ENCODE results near the gene CCL27.

CCL27 gene, protein sequence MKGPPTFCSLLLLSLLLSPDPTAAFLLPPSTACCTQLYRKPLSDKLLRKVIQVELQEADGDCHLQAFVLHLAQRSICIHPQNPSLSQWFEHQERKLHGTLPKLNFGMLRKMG

GRCh38 chr9:34662526-34663302 lies at the start of gene CCL27:
CCL27 (minus strand) TSS chr9:34662657; CDS start chr9:34662633, 24 bp downstream.
- in situ Hi-C loops (cut with MboI; ENCODE audit: low pct_unique_long_range_greater_than_20kb, low sequenced_read_pairs, unreplicated experiment) = no loop called here
- TF ChIP-seq, protein P1, sequence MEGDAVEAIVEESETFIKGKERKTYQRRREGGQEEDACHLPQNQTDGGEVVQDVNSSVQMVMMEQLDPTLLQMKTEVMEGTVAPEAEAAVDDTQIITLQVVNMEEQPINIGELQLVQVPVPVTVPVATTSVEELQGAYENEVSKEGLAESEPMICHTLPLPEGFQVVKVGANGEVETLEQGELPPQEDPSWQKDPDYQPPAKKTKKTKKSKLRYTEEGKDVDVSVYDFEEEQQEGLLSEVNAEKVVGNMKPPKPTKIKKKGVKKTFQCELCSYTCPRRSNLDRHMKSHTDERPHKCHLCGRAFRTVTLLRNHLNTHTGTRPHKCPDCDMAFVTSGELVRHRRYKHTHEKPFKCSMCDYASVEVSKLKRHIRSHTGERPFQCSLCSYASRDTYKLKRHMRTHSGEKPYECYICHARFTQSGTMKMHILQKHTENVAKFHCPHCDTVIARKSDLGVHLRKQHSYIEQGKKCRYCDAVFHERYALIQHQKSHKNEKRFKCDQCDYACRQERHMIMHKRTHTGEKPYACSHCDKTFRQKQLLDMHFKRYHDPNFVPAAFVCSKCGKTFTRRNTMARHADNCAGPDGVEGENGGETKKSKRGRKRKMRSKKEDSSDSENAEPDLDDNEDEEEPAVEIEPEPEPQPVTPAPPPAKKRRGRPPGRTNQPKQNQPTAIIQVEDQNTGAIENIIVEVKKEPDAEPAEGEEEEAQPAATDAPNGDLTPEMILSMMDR (IDR thresholded peaks at IDR 0.05; ENCODE audit: extremely low read depth, insufficient read depth, missing control alignments) = no peak
- DNase-seq (ENCODE audit: low spot score) = no peak

GRCh38 chr9:34712140-34712539 lies 49.7 kb upstream of the CCL27 start:
- in situ Hi-C loops (cut with MboI; ENCODE audit: low pct_unique_long_range_greater_than_20kb, low sequenced_read_pairs, unreplicated experiment) = no loop called here
- TF ChIP-seq, protein P1 (IDR thresholded peaks at IDR 0.05; ENCODE audit: extremely low read depth, insufficient read depth, missing control alignments) = no peak
- no peak for DNase-seq (ENCODE audit: low spot score)

DNA sequence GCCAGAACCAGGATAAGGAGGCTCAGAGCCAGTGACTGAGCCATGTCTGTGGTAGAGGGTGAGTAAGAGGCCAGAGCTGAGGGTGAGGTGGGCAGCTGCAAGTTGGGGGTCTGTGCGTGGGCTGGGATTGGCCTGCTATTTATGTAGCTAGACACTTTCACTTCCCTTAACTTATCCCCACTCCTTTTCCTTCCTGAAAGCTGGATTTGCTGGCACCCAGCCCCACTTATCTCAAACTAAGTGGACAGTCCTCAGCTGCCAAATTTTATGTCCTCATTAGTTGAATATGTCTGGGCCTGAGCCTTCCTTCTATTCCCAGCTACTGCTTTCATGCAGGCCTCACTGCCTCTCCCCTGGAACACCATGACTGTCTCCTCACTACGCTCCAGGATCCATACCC lies 47.6 kb upstream of the CCL27 start, which contains the start of gene CCL21:
TSS of gene CCL21 (minus strand) at position 114 of the 400 bp plus-strand sequence. CDS start at position 44, 70 bp downstream.
- TF ChIP-seq, protein P1 (IDR thresholded peaks at IDR 0.05; ENCODE audit: extremely low read depth, insufficient read depth, missing control alignments) = no peak
- no peak for DNase-seq (ENCODE audit: low spot score)
- in situ Hi-C loops (cut with MboI; ENCODE audit: low pct_unique_long_range_greater_than_20kb, low sequenced_read_pairs, unreplicated experiment) = no loop called here

DNA sequence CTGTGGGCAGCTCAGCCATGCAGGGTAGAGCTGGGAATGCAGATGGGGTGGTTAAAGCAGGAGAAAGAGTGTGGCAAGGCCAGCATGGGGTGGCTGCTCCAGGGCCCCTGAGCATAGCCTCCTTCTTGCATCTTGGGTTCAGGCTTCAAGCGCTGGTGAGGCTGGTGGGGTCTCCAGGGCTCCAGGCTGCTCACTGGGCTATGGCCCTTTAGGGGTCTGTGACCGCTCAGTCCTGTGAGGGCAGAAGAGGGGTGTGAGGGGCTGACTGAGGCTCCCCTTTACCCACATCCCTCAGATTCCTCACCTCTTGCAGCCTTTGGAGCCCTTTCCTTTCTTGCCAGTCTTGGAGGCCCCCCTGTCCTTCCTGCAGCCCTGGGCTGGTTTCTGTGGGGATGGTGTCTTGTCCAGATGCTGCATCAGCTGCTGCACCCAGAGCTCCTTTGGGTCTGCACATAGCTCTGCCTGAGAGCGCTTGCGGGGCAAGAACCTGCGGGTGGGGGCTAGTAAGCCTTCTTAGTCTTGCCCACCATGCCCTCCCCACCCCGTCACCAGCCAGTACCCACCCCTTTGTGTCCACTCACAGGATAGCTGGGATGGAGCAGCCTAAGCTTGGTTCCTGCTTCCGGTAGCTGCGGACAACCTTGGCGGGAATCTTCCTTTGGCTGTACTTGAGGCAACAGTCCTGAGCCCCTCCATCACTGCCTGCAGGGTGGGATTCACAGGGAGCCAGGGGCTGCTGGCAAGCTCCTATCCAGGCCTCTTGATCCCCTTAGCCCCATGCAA lies 46.9 kb upstream of the CCL27 start:
- DNase-seq (ENCODE audit: low spot score) = no peak
- in situ Hi-C loops (cut with MboI; ENCODE audit: low pct_unique_long_range_greater_than_20kb, low sequenced_read_pairs, unreplicated experiment) = no loop called here
- TF ChIP-seq, protein P1 (IDR thresholded peaks at IDR 0.05; ENCODE audit: extremely low read depth, insufficient read depth, missing control alignments) = no peak

- no peak for DNase-seq (ENCODE audit: low spot score)
- TF ChIP-seq, protein P1 (IDR thresholded peaks at IDR 0.05; ENCODE audit: extremely low read depth, insufficient read depth, missing control alignments) = no peak
- in situ Hi-C loops (cut with MboI; ENCODE audit: low pct_unique_long_range_greater_than_20kb, low sequenced_read_pairs, unreplicated experiment) = no loop called here
These were observed 44.7 kb upstream of the CCL27 start for GRCh38 chr9:34707130-34707529.
